ENCODE measurements around the gene FBXL7.

DNA sequence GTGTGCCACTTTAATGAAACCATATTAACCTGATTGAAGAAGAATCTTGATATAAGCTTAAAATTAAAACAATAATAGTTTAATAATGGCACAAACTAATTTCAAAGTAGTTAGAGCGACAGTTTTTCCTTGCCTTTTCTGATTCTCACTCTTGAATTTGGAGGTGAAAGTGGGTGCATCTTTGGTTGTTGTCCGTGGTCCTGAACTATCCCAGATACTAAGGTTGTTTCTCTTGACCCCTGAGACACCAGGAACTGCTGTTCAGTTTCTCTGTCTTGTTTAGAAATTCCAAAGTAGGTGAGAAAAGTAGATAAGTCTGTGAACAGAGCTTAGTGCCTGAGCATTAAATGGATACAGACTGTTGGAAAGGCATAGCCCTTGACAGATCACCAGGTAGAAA, 274.7 kb downstream of the FBXL7 start:
- TF ChIP-seq CTCF (IDR thresholded peaks at IDR 0.05) (no peak), POLR2A (IDR thresholded peaks at IDR 0.05) (no peak), POLR2AphosphoS5 (IDR thresholded peaks at IDR 0.05) (no peak)

Measured in suprapubic skin (tissue), 4 donors.